H1 (cell line): ENCODE results near the gene IGSF9. TPM values are rescaled to one million over a fixed set of nuclear protein-coding genes. Genes with fewer than 3 reads are reported as not detected.

ENCODE experiments used
- CTCF ChIA-PET: fragments of 300-600 bp; sonication (Branson Sonifier 250); formaldehyde crosslinking; loops from one replicate; lab custom pipeline; 2021; ENCODE audit not compliant: partially characterized antibody; lab: Charles Lee
- POLR2A ChIA-PET: fragments of 300-600 bp; sonication (Branson Sonifier 250); formaldehyde crosslinking; loops from one replicate; lab custom pipeline; 2021; ENCODE audit warnings: inconsistent platforms; ENCODE audit not compliant: partially characterized antibody; lab: Charles Lee
- DNase-seq, 2 experiments: peaks; one replicate each; pipeline versions ENCODE4 v3.0.0 to v3.0.0-alpha.2; 2010 to 2022; ENCODE audit warnings: low spot score in 2 of 2, low read depth in 1 of 2, mixed read lengths in 1 of 2
- FAIRE-seq: peaks from 2 replicates; lab custom pipeline; 2011; peaks lifted over from hg19 to GRCh38; lab: Jason Lieb, UNC
- H2AFZ ChIP-seq: 2 replicates; pipeline ENCODE4 v1.8.1; 2012; ENCODE audit warnings: low read length, inconsistent platforms
- H2AK5ac ChIP-seq: 2 replicates; pipeline ENCODE4 v1.6.1; 2013; ENCODE audit warnings: low read depth, low read length
- H2BK120ac ChIP-seq: replicated peaks from 2 replicates; pipeline ENCODE3; 2013; ENCODE audit warnings: low read depth, low read length, inconsistent platforms
- H2BK12ac ChIP-seq: 2 replicates; pipeline ENCODE4 v1.6.1; 2013; ENCODE audit warnings: low read depth, low read length
- H2BK15ac ChIP-seq: 2 replicates; pipeline ENCODE4 v1.6.1; 2013; ENCODE audit warnings: low read length
- H2BK20ac ChIP-seq: 2 replicates; pipeline ENCODE4 v1.6.1; 2013; ENCODE audit warnings: low read length
- H2BK5ac ChIP-seq: 2 replicates; pipeline ENCODE4 v1.6.1; 2013; ENCODE audit warnings: low read depth, low read length
- H3K14ac ChIP-seq: 2 replicates; pipeline ENCODE4 v1.6.1; 2013; ENCODE audit warnings: inconsistent platforms; ENCODE audit not compliant: insufficient read length
- H3K18ac ChIP-seq: 2 replicates; pipeline ENCODE4 v1.6.1; 2013; ENCODE audit warnings: low read length; ENCODE audit errors: extremely low read depth
- H3K23ac ChIP-seq: 2 replicates; pipeline ENCODE4 v1.6.1; 2013; ENCODE audit warnings: inconsistent platforms; ENCODE audit not compliant: insufficient read length
- H3K23me2 ChIP-seq: 2 replicates; pipeline ENCODE4 v1.6.1; 2013; ENCODE audit warnings: low read depth, low read length
- H3K27ac ChIP-seq: 2 replicates; pipeline ENCODE4 v1.6.1; 2011; ENCODE audit warnings: low read depth, low read length, inconsistent platforms
- H3K27me3 ChIP-seq, 4 experiments: replicated peaks in 1 of 4; 1 replicate in 1 of 4; 2 replicates in 3 of 4; pipeline versions ENCODE4 v1.6.1 to v1.8.1; 2011 to 2013; ENCODE audit warnings: low read length in 3 of 4, mild to moderate bottlenecking in 3 of 4, inconsistent platforms in 2 of 4, mixed read lengths in 2 of 4, moderate library complexity in 1 of 4; ENCODE audit not compliant: control insufficient read depth in 3 of 4, insufficient read depth in 3 of 4; ENCODE audit errors: extremely low read depth in 1 of 4
- H3K36me3 ChIP-seq, 4 experiments: 2 replicates each; pipeline versions ENCODE4 v1.6.1 to v1.8.1; 2011 to 2013; ENCODE audit warnings: mild to moderate bottlenecking in 4 of 4, low read length in 3 of 4, moderate library complexity in 2 of 4, control low read depth in 1 of 4, inconsistent platforms in 1 of 4; ENCODE audit not compliant: insufficient read depth in 4 of 4, control insufficient read depth in 2 of 4
- H3K4ac ChIP-seq: replicated peaks from 2 replicates; pipeline ENCODE3; 2013; ENCODE audit warnings: low read length, low read depth, mixed read lengths, inconsistent platforms; ENCODE audit not compliant: insufficient read length
- H3K4me1 ChIP-seq, 4 experiments: replicated peaks in 1 of 4; 1 replicate in 1 of 4; 2 replicates in 3 of 4; pipeline versions ENCODE4 v1.6.1 to v1.8.1; 2011 to 2013; ENCODE audit warnings: low read length in 3 of 4, inconsistent platforms in 2 of 4, mixed read lengths in 1 of 4; ENCODE audit not compliant: insufficient read depth in 4 of 4, control insufficient read depth in 3 of 4
- H3K4me2 ChIP-seq, 2 experiments: 2 replicates each; pipeline versions ENCODE4 v1.6.1 to v1.8.1; 2011 to 2013; ENCODE audit warnings: low read depth in 2 of 2, low read length in 2 of 2, control low read depth in 1 of 2, inconsistent platforms in 1 of 2, mild to moderate bottlenecking in 1 of 2; ENCODE audit not compliant: insufficient read depth in 1 of 2
- H3K4me3 ChIP-seq, 4 experiments: fragments of 200-600, 300-600 bp in 1 of 4; sonication (generic), shearing (Covaris generic), sonication (Bioruptor Twin) in 1 of 4; 2 replicates each; pipeline versions ENCODE4 v1.5.1 to v1.8.1; 2011 to 2016; ENCODE audit warnings: low read length in 4 of 4, low read depth in 3 of 4, control low read depth in 2 of 4, inconsistent platforms in 2 of 4, mild to moderate bottlenecking in 2 of 4, mixed read lengths in 1 of 4, moderate library complexity in 1 of 4; ENCODE audit not compliant: insufficient read depth in 2 of 4; ENCODE audit errors: extremely low read depth in 1 of 4
- H3K56ac ChIP-seq: replicated peaks from 2 replicates; pipeline ENCODE3; 2013; ENCODE audit warnings: low read depth, mild to moderate bottlenecking, mixed read lengths, low read length, inconsistent platforms; ENCODE audit not compliant: insufficient read length
- H3K79me1 ChIP-seq: 2 replicates; pipeline ENCODE4 v1.6.1; 2013; ENCODE audit warnings: low read depth, low read length, control low read depth
- H3K79me2 ChIP-seq, 2 experiments: 2 replicates each; pipeline versions ENCODE4 v1.6.1 to v1.8.1; 2012 to 2013; ENCODE audit warnings: low read length in 2 of 2, mild to moderate bottlenecking in 2 of 2, inconsistent platforms in 1 of 2; ENCODE audit not compliant: insufficient read depth in 2 of 2, control insufficient read depth in 1 of 2
- H3K9ac ChIP-seq, 4 experiments: replicated peaks in 1 of 4; 1 replicate in 1 of 4; 2 replicates in 3 of 4; pipeline versions ENCODE4 v1.6.1 to v1.8.1; 2011 to 2013; ENCODE audit warnings: low read depth in 3 of 4, low read length in 3 of 4, control low read depth in 2 of 4, mild to moderate bottlenecking in 2 of 4, moderate library complexity in 2 of 4, inconsistent platforms in 1 of 4; ENCODE audit errors: extremely low read depth in 1 of 4
- H3K9me3 ChIP-seq, 2 experiments: 2 replicates each; pipeline versions ENCODE4 v1.6.1 to v1.8.1; 2012 to 2013; ENCODE audit warnings: mild to moderate bottlenecking in 2 of 2, moderate library complexity in 2 of 2, control low read depth in 1 of 2, inconsistent platforms in 1 of 2, low read depth in 1 of 2, low read length in 1 of 2, mixed read lengths in 1 of 2; ENCODE audit not compliant: insufficient read depth in 2 of 2
- H4K20me1 ChIP-seq, 2 experiments: replicated peaks in 1 of 2; 2 replicates each; pipeline versions ENCODE3 to v1.8.1; 2011 to 2013; ENCODE audit warnings: inconsistent platforms in 2 of 2, low read length in 2 of 2, mild to moderate bottlenecking in 1 of 2; ENCODE audit not compliant: insufficient read depth in 2 of 2, control insufficient read depth in 1 of 2
- H4K5ac ChIP-seq: 2 replicates; pipeline ENCODE4 v1.6.1; 2013; ENCODE audit warnings: low read length, low read depth, mixed read lengths, inconsistent platforms; ENCODE audit not compliant: insufficient read length
- H4K8ac ChIP-seq: 2 replicates; pipeline ENCODE4 v1.8.0; 2013; ENCODE audit warnings: mild to moderate bottlenecking, moderate library complexity, low read length, inconsistent platforms; ENCODE audit not compliant: insufficient read depth; ENCODE audit errors: extremely low read depth
- H4K91ac ChIP-seq: replicated peaks from 2 replicates; pipeline ENCODE3; 2013; ENCODE audit warnings: low read length, mixed read lengths, inconsistent platforms; ENCODE audit not compliant: insufficient read length
- ASH2L ChIP-seq: fragments of 200-600, 300-600 bp; sonication (generic); IDR thresholded peaks from one replicate; pipeline ENCODE4 v1.7.1; 2017; ENCODE audit warnings: low read length
- CHD1 ChIP-seq: IDR thresholded peaks from 2 replicates; pipeline ENCODE4 v1.6.1; 2012; ENCODE audit warnings: low read depth, low read length, improper control_type of control experiment
- CREB1 ChIP-seq: IDR thresholded peaks from 2 replicates; pipeline ENCODE4 v1.6.1; 2012; ENCODE audit warnings: inconsistent platforms
- GTF2F1 ChIP-seq: IDR thresholded peaks from 2 replicates; pipeline ENCODE4 v1.6.1; 2012; ENCODE audit warnings: low read depth, low read length, improper control_type of control experiment, borderline replicate concordance
- HDAC2 ChIP-seq, 2 experiments: fragments of 300-600 bp in 1 of 2; sonication (generic) in 1 of 2; IDR thresholded peaks; 2 replicates each; pipeline ENCODE4 v1.6.1; 2011 to 2012; ENCODE audit warnings: low read depth in 2 of 2, low read length in 2 of 2, mild to moderate bottlenecking in 2 of 2, moderate library complexity in 2 of 2, borderline replicate concordance in 1 of 2, inconsistent platforms in 1 of 2
- KDM1A ChIP-seq: fragments of 200-600, 300-600 bp; sonication (generic); IDR thresholded peaks from 2 replicates; pipeline ENCODE4 v1.7.1; 2016; ENCODE audit warnings: mild to moderate bottlenecking, low read length, borderline replicate concordance
- PHF8 ChIP-seq: fragments of 200-600 bp; sonication (generic); conservative IDR thresholded peaks from 2 replicates; pipeline ENCODE4 v1.7.1; 2012; ENCODE audit warnings: low read depth, mild to moderate bottlenecking, inconsistent platforms, low read length, moderate library complexity
- SIN3A ChIP-seq, 2 experiments: IDR thresholded peaks in 1 of 2; conservative IDR thresholded peaks in 1 of 2; 2 replicates each; pipeline ENCODE4 v1.6.1; 2011 to 2012; ENCODE audit warnings: low read length in 2 of 2, improper control_type of control experiment in 1 of 2, low read depth in 1 of 2, mild to moderate bottlenecking in 1 of 2
- SIRT6 ChIP-seq: IDR thresholded peaks from one replicate; pipeline ENCODE4 v1.7.1; 2012; ENCODE audit warnings: low read length, inconsistent platforms
- SUZ12 ChIP-seq: fragments of 200-600 bp; sonication (generic); IDR thresholded peaks from 2 replicates; pipeline ENCODE4 v1.6.1; 2012; ENCODE audit warnings: mild to moderate bottlenecking, inconsistent platforms, low read length, moderate library complexity, mixed read lengths
- WGBS, 2 experiments: shearing (Covaris generic) in 1 of 2; methylation state at CpG; one replicate each; pipeline versions ENCODE4 v1.1.6 to v1.1.7; 2013 to 2015; ENCODE audit warnings: low lambda C conversion rate in 2 of 2, mixed read lengths in 2 of 2, inconsistent platforms in 1 of 2, low coverage in 1 of 2, missing lambda C conversion rate in 1 of 2; ENCODE audit not compliant: insufficient replicate concordance in 2 of 2, insufficient coverage in 1 of 2, insufficient read length in 1 of 2; ENCODE audit errors: extremely low coverage in 1 of 2, missing lambda C conversion rate in 1 of 2; 5-methylcytosine and 5-hydroxymethylcytosine counted together
- polyA plus RNA-seq, 7 experiments: library from polyadenylated mRNA; depleted of rRNA in 3 of 7; stranded (reverse) in 5 of 7; unstranded in 2 of 7; fragments of >200 nt in 5 of 7; fragments of 200-250 nt in 2 of 7; gene quantifications; 1 replicate in 5 of 7; 2 replicates in 1 of 7; 4 replicates in 1 of 7; pipeline versions ENCODE4 v1.2.1 to v1.2.3, GENCODE V29; 2011 to 2013; ENCODE audit warnings: missing spikeins in 2 of 7, mixed read lengths in 2 of 7
- total RNA-seq: library from RNA; stranded (reverse); fragmentation: NEBNext Ultra II Directional; extraction: Animal tissue kit (Norgen Biotek cat#: 25700); gene quantifications from 2 replicates; pipeline ENCODE4 v1.2.1, GENCODE V29; 2021
- TF ChIP-seq, protein P1 (sequence below): IDR thresholded peaks from 2 replicates; pipeline ENCODE4 v1.6.1; 2012; ENCODE audit warnings: inconsistent platforms
- TF ChIP-seq, protein P2 (sequence below): IDR thresholded peaks from 2 replicates; pipeline ENCODE4 v1.6.1; 2012; ENCODE audit warnings: low read length, inconsistent platforms

The IGSF9 gene
- total and polyA plus RNA-seq, 2 of the 8 experiments (the other 6 are each of a cell fraction or from before 2014, with no cell fraction given): 10.9 to 28.1 TPM

GRCh38 chr1:159988006-159988405 lies 42.6 kb upstream of the IGSF9 start:
- Histone ChIP-seq H4K5ac (no peak overlapping the region), H3K79me1 (no peaks in the 10 kb centered on the region), H2BK15ac (no peak overlapping the region), H3K18ac (no peak overlapping the region), H3K4me1 (0 out of 7 replicates have a peak, but pooled peaks cover 0 to 2% (median 0%) of the 10 kb centered on the region in 4 experiments), H3K27ac (no peak overlapping the region), H4K8ac (no peak overlapping the region), H3K4me2 (no peak overlapping the region), H3K4me3 (no peak overlapping the region), H3K9ac (no peak overlapping the region), H3K56ac (no peak overlapping the region), H3K79me2 (no peaks in the 10 kb centered on the region), H3K23me2 (no peaks in the 10 kb centered on the region; the same call in 1 of the 2 replicates), H3K23ac (no peak overlapping the region), H2BK120ac (no peak overlapping the region), H2AK5ac (no peak overlapping the region), H4K91ac (no peak overlapping the region), H2BK5ac (no peak overlapping the region), H3K36me3 (no peaks in the 10 kb centered on the region), H2BK12ac (no peak overlapping the region), H3K4ac (no peak overlapping the region), H4K20me1 (no peaks in the 10 kb centered on the region), H2AFZ (no peak overlapping the region), H3K14ac (no peak overlapping the region), H3K27me3 (no peaks in the 10 kb centered on the region), H2BK20ac (no peak overlapping the region), H3K9me3 (peaks cover 0 to 5% of the 10 kb centered on the region in 2 experiments; a peak in 1 of 4 replicates)
- WGBS, 2 experiments: 93% methylated on average over 1 of the region's 1 CpG; no CpG with 5 or more reads in 1 of the 2 experiments
- ChIA-PET POLR2A (no interaction called here), CTCF (interaction anchor here (1.4 to 8.9 kb wide), 2 partner anchors 16 to 51 kb away, joined by 4 to 98 read pairs; no protein-coding TSS in a partner anchor)
- FAIRE-seq (no peak), DNase-seq (no peak)
- no peak for TF ChIP-seq SIRT6
- no peak for TF ChIP-seq HDAC2 (IDR thresholded peaks at IDR 0.05; ENCODE audit: borderline replicate concordance in 1 of 2, low read depth in 2 of 2, low read length in 2 of 2)
- TF ChIP-seq ASH2L: no peak
- no peak for TF ChIP-seq PHF8
- TF ChIP-seq, protein P1, sequence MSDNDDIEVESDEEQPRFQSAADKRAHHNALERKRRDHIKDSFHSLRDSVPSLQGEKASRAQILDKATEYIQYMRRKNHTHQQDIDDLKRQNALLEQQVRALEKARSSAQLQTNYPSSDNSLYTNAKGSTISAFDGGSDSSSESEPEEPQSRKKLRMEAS: no peak
- TF ChIP-seq SIN3A (conservative IDR thresholded peaks at IDR 0.05 in 1 of 2, IDR thresholded peaks at IDR 0.05 in 1 of 2; ENCODE audit: low read depth in 1 of 2, low read length in 2 of 2): no peak
- TF ChIP-seq SUZ12: no peak
- TF ChIP-seq, protein P2, sequence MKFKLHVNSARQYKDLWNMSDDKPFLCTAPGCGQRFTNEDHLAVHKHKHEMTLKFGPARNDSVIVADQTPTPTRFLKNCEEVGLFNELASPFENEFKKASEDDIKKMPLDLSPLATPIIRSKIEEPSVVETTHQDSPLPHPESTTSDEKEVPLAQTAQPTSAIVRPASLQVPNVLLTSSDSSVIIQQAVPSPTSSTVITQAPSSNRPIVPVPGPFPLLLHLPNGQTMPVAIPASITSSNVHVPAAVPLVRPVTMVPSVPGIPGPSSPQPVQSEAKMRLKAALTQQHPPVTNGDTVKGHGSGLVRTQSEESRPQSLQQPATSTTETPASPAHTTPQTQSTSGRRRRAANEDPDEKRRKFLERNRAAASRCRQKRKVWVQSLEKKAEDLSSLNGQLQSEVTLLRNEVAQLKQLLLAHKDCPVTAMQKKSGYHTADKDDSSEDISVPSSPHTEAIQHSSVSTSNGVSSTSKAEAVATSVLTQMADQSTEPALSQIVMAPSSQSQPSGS: no peak
- TF ChIP-seq CREB1: no peak
- no peak for TF ChIP-seq GTF2F1
- TF ChIP-seq KDM1A: no peak
- no peak for TF ChIP-seq CHD1
